ENCODE data around the gene FKBP11. TPM values are rescaled to one million over a fixed set of nuclear protein-coding genes. Genes with fewer than 3 reads are reported as not detected.

The FKBP11 gene
- total and polyA plus RNA-seq, 8 donors = 7.6 to 63.6 (median 30.6) TPM

GRCh38 chr12:48954061-48954460 is 28.8 kb upstream of the FKBP11 start:
- H3K27me3 ChIP-seq = no peaks in the 10 kb centered on the region
- no peak overlapping the region for H3K27ac ChIP-seq
- DNase-seq = no peak
- intact Hi-C loops (cut with DNase I; ENCODE audit: low total_unique reads) = no loop called here
- no peaks in the 10 kb centered on the region for H3K9me3 ChIP-seq
- 95 to 99% (median 98%) methylated on average over 3 of the region's 3 CpGs for WGBS, 5 donors
- TF ChIP-seq POLR2AphosphoS5 (IDR thresholded peaks at IDR 0.05) (no peak), POLR2A (IDR thresholded peaks at IDR 0.05) (no peak), CTCF (IDR thresholded peaks at IDR 0.05) (no peak), EP300 (IDR thresholded peaks at IDR 0.05) (no peak)
- H3K36me3 ChIP-seq = peaks cover 5 to 30% (median 25%) of the 10 kb centered on the region in 4 donors
- H3K4me3 ChIP-seq = no peak overlapping the region
- peaks cover 7 to 35% (median 20%) of the 10 kb centered on the region in 4 donors for H3K4me1 ChIP-seq

- intact Hi-C loops (cut with DNase I; ENCODE audit: low total_unique reads) = no loop called here
These were observed 27.4 kb upstream of the FKBP11 start for GRCh38 chr12:48952691-48953090.

GRCh38 chr12:48947727-48948126 is 22.4 kb upstream of the FKBP11 start:
- Histone ChIP-seq H3K4me1 (peaks cover 12 to 26% (median 23%) of the 10 kb centered on the region in 4 donors), H3K27ac (peak overlapping the region in 2 of 5 donors; percentile 26 to 61), H3K9me3 (no peaks in the 10 kb centered on the region), H3K36me3 (peaks cover 1 to 28% (median 18%) of the 10 kb centered on the region in 4 donors), H3K27me3 (no peaks in the 10 kb centered on the region), H3K4me3 (no peak overlapping the region)
- 62 to 86% (median 76%) methylated on average over 3 of the region's 3 CpGs for WGBS, 5 donors
- TF ChIP-seq EP300 (IDR thresholded peaks at IDR 0.05) (no peak), CTCF (IDR thresholded peaks at IDR 0.05) (no peak), POLR2A (IDR thresholded peaks at IDR 0.05) (no peak), POLR2AphosphoS5 (IDR thresholded peaks at IDR 0.05) (no peak)
- no peak for DNase-seq
- intact Hi-C loops (cut with DNase I; ENCODE audit: low total_unique reads) = no loop called here

More at GRCh38 chr12:48952691-48953090, 27.4 kb upstream of the FKBP11 start:
- Histone ChIP-seq H3K9me3 (no peaks in the 10 kb centered on the region), H3K36me3 (peaks cover 5 to 33% (median 25%) of the 10 kb centered on the region in 4 donors), H3K27ac (no peak overlapping the region), H3K4me1 (peaks cover 8 to 40% (median 22%) of the 10 kb centered on the region in 4 donors), H3K4me3 (no peak overlapping the region), H3K27me3 (no peaks in the 10 kb centered on the region)
- TF ChIP-seq EP300 (IDR thresholded peaks at IDR 0.05) (no peak), POLR2A (IDR thresholded peaks at IDR 0.05) (no peak), CTCF (IDR thresholded peaks at IDR 0.05) (no peak), POLR2AphosphoS5 (IDR thresholded peaks at IDR 0.05) (no peak)
- no peak for DNase-seq
- 86 to 92% (median 90%) methylated on average over 4 of the region's 4 CpGs for WGBS, 5 donors

GRCh38 chr12:48946943-48947342 is 21.7 kb upstream of the FKBP11 start:
- peak overlapping the region in 2 of 5 donors; percentile 39 to 61 for H3K27ac ChIP-seq
- H3K27me3 ChIP-seq = no peaks in the 10 kb centered on the region
- H3K9me3 ChIP-seq = no peaks in the 10 kb centered on the region
- no peak overlapping the region for H3K4me3 ChIP-seq
- no peak for DNase-seq
- 39 to 60% (median 45%) methylated on average over 6 of the region's 6 CpGs for WGBS, 5 donors
- TF ChIP-seq EP300 (IDR thresholded peaks at IDR 0.05) (no peak), POLR2AphosphoS5 (IDR thresholded peaks at IDR 0.05) (no peak), CTCF (IDR thresholded peaks at IDR 0.05) (no peak), POLR2A (IDR thresholded peaks at IDR 0.05) (no peak)
- intact Hi-C loops (cut with DNase I; ENCODE audit: low total_unique reads) = no loop called here
- peaks cover 12 to 26% (median 23%) of the 10 kb centered on the region in 4 donors for H3K4me1 ChIP-seq
- H3K36me3 ChIP-seq = peaks cover 0 to 26% (median 15%) of the 10 kb centered on the region in 4 donors
